IPS DF 6.9 (cell line): Measurements from ENCODE around the gene C1QTNF12.

ENCODE experiments used
- DNase-seq: peaks from one replicate; pipeline ENCODE4 v3.0.0-alpha.2; 2013; ENCODE audit warnings: low read depth, low spot score
- H3K27ac ChIP-seq: one replicate; pipeline ENCODE4 v1.5.1; 2013; ENCODE audit warnings: low read length, control low read depth
- H3K27me3 ChIP-seq: 2 replicates; pipeline ENCODE4 v1.6.1; 2013; ENCODE audit warnings: mild to moderate bottlenecking, low read length; ENCODE audit not compliant: control insufficient read depth, insufficient read depth
- H3K36me3 ChIP-seq: 2 replicates; pipeline ENCODE4 v1.6.1; 2013; ENCODE audit warnings: low read length; ENCODE audit not compliant: control insufficient read depth, insufficient read depth
- H3K4me1 ChIP-seq: 2 replicates; pipeline ENCODE4 v1.6.1; 2013; ENCODE audit warnings: low read length; ENCODE audit not compliant: control insufficient read depth, insufficient read depth
- H3K4me3 ChIP-seq: 2 replicates; pipeline ENCODE4 v1.5.1; 2013; ENCODE audit warnings: mild to moderate bottlenecking, low read length
- H3K9me3 ChIP-seq: 2 replicates; pipeline ENCODE4 v1.6.1; 2013; ENCODE audit warnings: low read length, inconsistent platforms; ENCODE audit not compliant: control insufficient read depth, insufficient read depth
- WGBS: extraction: QIAGEN DNeasy Blood & Tissue Kit; methylation state at CpG from one replicate; pipeline ENCODE4 v1.1.7; 2013; ENCODE audit warnings: mixed read lengths, missing lambda C conversion rate; ENCODE audit not compliant: insufficient read length, insufficient coverage; 5-methylcytosine and 5-hydroxymethylcytosine counted together

The C1QTNF12 gene

GRCh38 chr1:1226566-1227362, 19.8 kb downstream of the C1QTNF12 start:
- H3K36me3 ChIP-seq: peaks cover 21% of the 10 kb centered on the region
- no peak overlapping the region for H3K4me3 ChIP-seq
- no peaks in the 10 kb centered on the region for H3K4me1 ChIP-seq
- no peak overlapping the region for H3K27ac ChIP-seq
- H3K27me3 ChIP-seq: no peaks in the 10 kb centered on the region
- no CpG with 5 or more reads among the region's 44 CpGs for WGBS
- H3K9me3 ChIP-seq: no peaks in the 10 kb centered on the region
- no peak for DNase-seq

GRCh38 chr1:1225913-1226312, 20.6 kb downstream of the C1QTNF12 start:
- H3K4me3 ChIP-seq: no peak overlapping the region
- peaks cover 21% of the 10 kb centered on the region for H3K36me3 ChIP-seq
- no peaks in the 10 kb centered on the region for H3K4me1 ChIP-seq
- DNase-seq: no peak
- no peak overlapping the region for H3K27ac ChIP-seq
- H3K9me3 ChIP-seq: no peaks in the 10 kb centered on the region
- H3K27me3 ChIP-seq: no peaks in the 10 kb centered on the region
- no CpG with 5 or more reads among the region's 18 CpGs for WGBS

- Histone ChIP-seq H3K4me1 (no peaks in the 10 kb centered on the region), H3K9me3 (no peaks in the 10 kb centered on the region), H3K4me3 (no peak overlapping the region), H3K27ac (no peak overlapping the region), H3K27me3 (no peaks in the 10 kb centered on the region), H3K36me3 (peaks cover 24% of the 10 kb centered on the region)
- no peak for DNase-seq
- WGBS: no CpG with 5 or more reads among the region's 34 CpGs
Measured at GRCh38 chr1:1225238-1225845, 21.2 kb downstream of the C1QTNF12 start.

GRCh38 chr1:1223891-1224290, 22.6 kb downstream of the C1QTNF12 start:
- WGBS: no CpG with 5 or more reads among the region's 21 CpGs
- Histone ChIP-seq H3K9me3 (no peaks in the 10 kb centered on the region), H3K4me3 (no peak overlapping the region), H3K27ac (no peak overlapping the region), H3K4me1 (no peaks in the 10 kb centered on the region), H3K27me3 (no peaks in the 10 kb centered on the region), H3K36me3 (peaks cover 23% of the 10 kb centered on the region)
- no peak for DNase-seq

- H3K27me3 ChIP-seq: no peaks in the 10 kb centered on the region
- H3K4me1 ChIP-seq: no peaks in the 10 kb centered on the region
- no peak for DNase-seq
- peaks cover 25% of the 10 kb centered on the region for H3K36me3 ChIP-seq
- no CpG with 5 or more reads among the region's 15 CpGs for WGBS
- no peaks in the 10 kb centered on the region for H3K9me3 ChIP-seq
- H3K4me3 ChIP-seq: no peak overlapping the region
- no peak overlapping the region for H3K27ac ChIP-seq
Measured at GRCh38 chr1:1223321-1223720, 23.2 kb downstream of the C1QTNF12 start.

DNA sequence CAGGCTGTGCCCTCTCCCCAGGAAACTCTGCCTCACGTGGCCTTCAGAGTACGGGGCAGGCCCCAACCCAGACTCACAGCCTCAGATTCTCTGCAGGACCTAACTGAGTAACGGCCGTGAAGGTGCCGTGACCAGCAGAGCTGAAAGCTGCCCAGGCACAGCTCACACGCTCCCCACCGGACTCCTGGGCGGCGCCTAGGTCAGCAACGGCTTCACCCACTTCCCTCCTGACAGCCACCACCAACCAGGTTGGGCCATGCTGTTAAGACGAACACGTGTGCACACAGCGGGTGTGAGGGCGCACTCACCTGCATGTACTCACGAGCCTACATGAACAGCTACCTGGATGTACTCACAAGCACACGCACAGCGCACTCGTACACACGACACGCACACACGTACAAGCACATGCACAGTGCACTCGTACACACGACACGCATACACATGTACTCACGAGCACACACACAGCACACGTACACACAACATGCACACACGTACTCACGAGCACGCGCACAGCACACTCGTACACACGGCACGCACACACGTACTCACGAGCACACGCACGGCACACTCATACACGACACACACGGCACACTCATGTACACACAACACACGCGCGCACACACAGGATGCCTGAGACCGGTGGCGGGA, 23.8 kb downstream of the C1QTNF12 start:
- Histone ChIP-seq H3K36me3 (peaks cover 23% of the 10 kb centered on the region), H3K27ac (no peak overlapping the region), H3K27me3 (no peaks in the 10 kb centered on the region), H3K9me3 (no peaks in the 10 kb centered on the region), H3K4me1 (no peaks in the 10 kb centered on the region), H3K4me3 (no peak overlapping the region)
- WGBS: 100% methylated on average over 4 of the region's 44 CpGs
- DNase-seq: no peak

DNA sequence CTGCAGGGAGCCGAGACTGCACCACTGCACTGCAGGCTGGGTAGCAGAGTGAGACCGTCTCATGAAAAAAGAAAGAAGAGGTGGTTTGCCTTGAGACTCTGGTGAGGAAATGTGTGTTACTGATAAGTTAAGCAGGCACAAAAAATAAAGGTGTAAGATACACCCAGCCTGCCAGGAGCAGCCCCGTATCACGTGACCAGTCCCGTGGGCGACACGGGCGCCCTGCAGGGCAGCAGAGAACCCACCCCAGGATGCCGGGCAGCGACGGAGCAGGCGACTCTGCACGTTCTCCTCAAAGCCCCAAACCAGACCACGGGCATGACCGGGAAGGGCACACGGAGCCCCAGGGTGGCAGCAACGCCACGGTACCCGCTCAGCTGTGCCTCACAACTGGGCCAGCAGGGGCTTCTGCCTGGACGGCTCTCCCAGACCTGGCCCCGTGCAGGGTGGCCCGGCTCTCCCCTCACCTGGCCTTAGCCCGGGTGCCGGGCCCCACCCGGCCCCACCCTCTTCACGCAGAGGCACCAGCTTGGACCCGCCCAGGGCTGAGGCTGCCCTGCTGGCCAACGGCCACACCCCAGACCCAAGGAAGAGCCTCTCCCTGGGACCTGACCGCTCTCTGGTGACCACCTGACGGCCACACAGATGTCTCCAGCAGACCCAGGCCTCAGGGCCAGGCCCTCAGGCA, 24.5 kb downstream of the C1QTNF12 start:
- Histone ChIP-seq H3K4me1 (no peaks in the 10 kb centered on the region), H3K27me3 (no peaks in the 10 kb centered on the region), H3K4me3 (no peak overlapping the region), H3K36me3 (peaks cover 21% of the 10 kb centered on the region), H3K27ac (no peak overlapping the region), H3K9me3 (no peaks in the 10 kb centered on the region)
- DNase-seq: no peak
- no CpG with 5 or more reads among the region's 30 CpGs for WGBS

GRCh38 chr1:1220197-1220596, 26.3 kb downstream of the C1QTNF12 start:
- no CpG with 5 or more reads among the region's 24 CpGs for WGBS
- H3K27ac ChIP-seq: no peak overlapping the region
- no peaks in the 10 kb centered on the region for H3K27me3 ChIP-seq
- H3K36me3 ChIP-seq: peaks cover 17% of the 10 kb centered on the region
- H3K4me3 ChIP-seq: no peak overlapping the region
- no peaks in the 10 kb centered on the region for H3K9me3 ChIP-seq
- H3K4me1 ChIP-seq: no peaks in the 10 kb centered on the region
- no peak for DNase-seq

DNA sequence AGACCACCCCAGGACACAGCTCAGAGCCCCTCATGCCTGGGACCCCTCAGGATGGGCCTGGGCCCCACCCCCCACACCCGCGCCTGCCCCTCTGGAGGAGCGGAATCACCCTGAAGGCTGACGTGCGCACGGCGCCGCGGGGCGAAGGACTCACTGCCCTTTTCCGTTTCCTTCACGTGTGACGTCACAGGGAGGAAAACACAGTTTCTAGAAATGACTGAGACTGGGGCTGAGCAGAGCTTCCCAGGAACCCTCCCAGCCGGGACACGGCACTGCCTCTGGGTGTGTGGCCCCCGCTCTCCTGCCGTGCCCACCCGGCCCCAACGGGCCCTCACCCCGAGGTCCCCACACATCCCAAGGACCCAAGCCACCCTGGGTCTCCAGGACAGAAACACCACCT, 27.2 kb downstream of the C1QTNF12 start:
- Histone ChIP-seq H3K9me3 (no peaks in the 10 kb centered on the region), H3K36me3 (peaks cover 17% of the 10 kb centered on the region), H3K27me3 (no peaks in the 10 kb centered on the region), H3K4me3 (no peak overlapping the region), H3K27ac (no peak overlapping the region), H3K4me1 (no peaks in the 10 kb centered on the region)
- WGBS: no CpG with 5 or more reads among the region's 20 CpGs
- DNase-seq: no peak

DNA sequence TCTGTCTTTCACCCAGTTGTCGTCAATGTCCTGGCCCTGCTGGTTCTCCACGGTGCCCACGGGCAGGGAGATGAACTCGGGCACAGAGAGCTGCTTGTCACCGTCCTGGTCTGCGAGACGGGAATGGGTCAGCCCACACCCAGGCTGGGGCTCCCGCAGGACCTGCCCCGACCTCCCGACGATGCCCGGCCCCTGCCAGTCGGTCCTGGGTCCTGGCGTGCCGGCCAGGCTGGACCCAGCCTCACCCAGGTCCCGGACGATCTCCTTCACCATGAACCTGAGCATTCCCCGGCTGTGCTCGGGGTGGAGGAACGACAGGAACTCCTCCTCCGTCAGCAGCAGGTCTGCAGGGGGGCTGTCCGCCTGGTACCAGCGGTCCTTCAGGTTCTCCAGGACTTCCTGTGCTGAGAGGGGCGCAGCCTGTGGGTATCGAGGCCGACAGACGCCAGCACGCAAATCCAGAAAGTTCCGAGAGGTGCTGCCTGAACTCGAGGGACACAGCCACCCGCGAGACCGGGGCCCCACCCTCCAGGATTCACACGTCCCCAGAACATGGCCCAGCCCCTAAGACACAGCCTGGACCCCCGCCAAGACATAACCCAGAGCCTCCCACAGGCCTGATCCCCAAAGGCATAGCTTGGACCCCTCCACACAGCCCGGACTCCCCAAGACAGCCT, 27.9 kb downstream of the C1QTNF12 start:
- Histone ChIP-seq H3K4me3 (no peak overlapping the region), H3K9me3 (no peaks in the 10 kb centered on the region), H3K27ac (no peak overlapping the region), H3K27me3 (no peaks in the 10 kb centered on the region), H3K4me1 (no peaks in the 10 kb centered on the region), H3K36me3 (peaks cover 17% of the 10 kb centered on the region)
- no peak for DNase-seq
- no CpG with 5 or more reads among the region's 36 CpGs for WGBS
